ENCODE data around the gene P2RY11.

P2RY11 gene

GRCh38 chr19:10113964-10114650 lies 2.6 kb downstream of the P2RY11 start:
- DNase-seq (ENCODE audit: low spot score), result no peak

GRCh38 chr19:10114651-10115391 lies 3.3 kb downstream of the P2RY11 start:
- no peak for DNase-seq (ENCODE audit: low spot score)

- no peak for DNase-seq (ENCODE audit: low spot score)
Measured at GRCh38 chr19:10115392-10116084, 4.0 kb downstream of the P2RY11 start.

- no peak for DNase-seq (ENCODE audit: low spot score)
Measured at GRCh38 chr19:10116085-10116865, 4.8 kb downstream of the P2RY11 start.

- DNase-seq (ENCODE audit: low spot score), result no peak
Measured at GRCh38 chr19:10116866-10117616, 5.5 kb downstream of the P2RY11 start.

- DNase-seq (ENCODE audit: low spot score), result no peak
Measured at GRCh38 chr19:10118960-10119359, 7.5 kb downstream of the P2RY11 start.

GRCh38 chr19:10120538-10121189 lies 9.2 kb downstream of the P2RY11 start:
- DNase-seq (ENCODE audit: low spot score), result no peak

- DNase-seq (ENCODE audit: low spot score), result no peak
Measured at GRCh38 chr19:10122045-10122444, 10.6 kb downstream of the P2RY11 start.

- no peak for DNase-seq (ENCODE audit: low spot score)
Measured at GRCh38 chr19:10124429-10124828, 12.9 kb downstream of the P2RY11 start.

- peak; percentile 73 for DNase-seq (ENCODE audit: low spot score)
Measured at GRCh38 chr19:10126213-10126639, 14.7 kb downstream of the P2RY11 start.

GRCh38 chr19:10132905-10133304 lies 21.4 kb downstream of the P2RY11 start:
- no peak for DNase-seq (ENCODE audit: low spot score)

GRCh38 chr19:10133596-10133995 lies 22.1 kb downstream of the P2RY11 start:
- no peak for DNase-seq (ENCODE audit: low spot score)

GRCh38 chr19:10134040-10134439 lies 22.5 kb downstream of the P2RY11 start:
- no peak for DNase-seq (ENCODE audit: low spot score)

GRCh38 chr19:10135551-10136334 lies 24.2 kb downstream of the P2RY11 start:
- DNase-seq (ENCODE audit: low spot score), result no peak

GRCh38 chr19:10136936-10137335 lies 25.4 kb downstream of the P2RY11 start:
- no peak for DNase-seq (ENCODE audit: low spot score)

GRCh38 chr19:10137751-10138682 lies 26.5 kb downstream of the P2RY11 start:
- DNase-seq (ENCODE audit: low spot score), result peak; percentile 70

GRCh38 chr19:10138879-10139795 lies 27.6 kb downstream of the P2RY11 start:
- no peak for DNase-seq (ENCODE audit: low spot score)

- DNase-seq (ENCODE audit: low spot score), result no peak
Measured at GRCh38 chr19:10139952-10140351, 28.5 kb downstream of the P2RY11 start.
